Stimulated activated CD4-positive, alpha-beta T cell treated with anti-CD3 and anti-CD28 coated beads, TNF-alpha, amount 100 ng/mL, for 4 hours (primary cell): ENCODE measurements around the gene GGCX.

Source experiments
- DNase-seq, 3 experiments: peaks; one replicate each; pipeline ENCODE4 v3.0.0-alpha.2; 2020; ENCODE audit warnings: low read depth in 3 of 3

GGCX gene

GRCh38 chr2:85516653-85517389 lies 44.5 kb downstream of the GGCX start:
- DNase-seq, result no peak

DNA sequence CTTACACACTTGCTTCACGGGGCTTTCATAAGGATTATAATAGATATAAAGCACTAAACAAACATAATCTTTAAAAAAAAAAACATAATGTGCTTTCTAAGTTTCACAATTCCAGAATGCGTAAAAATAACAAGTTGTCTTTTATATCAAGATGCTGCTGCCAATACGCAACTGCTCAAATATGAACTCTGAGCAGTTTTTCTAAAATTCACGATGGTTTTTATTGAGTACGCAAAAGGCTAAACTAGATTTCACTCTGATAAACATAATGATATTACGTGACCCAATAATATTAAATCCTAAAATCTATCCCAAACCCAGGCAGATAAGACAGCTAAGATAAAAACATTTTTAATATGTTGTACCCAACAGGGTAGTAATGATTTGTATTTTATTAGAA lies 47.0 kb downstream of the GGCX start:
- DNase-seq, result no peak

DNA sequence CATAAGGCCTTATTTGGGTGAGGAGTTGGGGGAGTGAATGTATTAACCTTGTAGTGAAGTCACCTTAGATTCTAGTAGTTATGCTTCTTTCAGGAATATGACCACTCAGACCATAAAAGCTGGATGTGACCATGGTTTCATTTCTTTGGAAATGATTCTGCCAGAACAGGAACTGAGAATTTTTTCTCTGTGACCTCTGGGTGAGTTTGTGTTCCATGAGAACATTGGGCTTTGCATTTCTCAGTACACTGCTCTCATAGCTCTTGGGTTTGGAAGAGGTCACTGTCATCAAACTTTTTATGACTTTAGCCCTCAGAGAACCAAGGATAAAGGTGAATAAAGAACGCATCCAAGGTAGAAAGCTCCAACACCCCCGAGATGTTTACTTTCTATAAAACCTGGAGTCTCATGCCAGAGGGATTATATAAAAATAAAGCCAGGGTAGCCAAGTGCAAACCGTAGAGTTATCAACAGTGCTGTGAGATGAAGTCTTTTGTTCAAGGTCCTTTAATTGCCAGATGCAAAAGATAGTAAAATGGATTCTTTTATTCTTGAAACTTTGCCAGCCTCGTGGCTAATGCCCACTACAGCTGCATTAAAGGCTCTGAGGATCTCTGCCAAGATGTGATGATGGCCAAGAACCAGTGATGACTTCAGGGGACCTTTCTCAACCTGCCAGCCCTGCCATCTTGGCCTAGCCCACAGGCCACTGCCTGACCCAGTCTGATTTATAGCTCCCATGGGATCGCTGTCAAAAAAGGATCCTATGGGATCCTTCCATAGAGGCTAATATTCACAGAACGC lies 50.1 kb downstream of the GGCX start:
- no peak for DNase-seq

DNA sequence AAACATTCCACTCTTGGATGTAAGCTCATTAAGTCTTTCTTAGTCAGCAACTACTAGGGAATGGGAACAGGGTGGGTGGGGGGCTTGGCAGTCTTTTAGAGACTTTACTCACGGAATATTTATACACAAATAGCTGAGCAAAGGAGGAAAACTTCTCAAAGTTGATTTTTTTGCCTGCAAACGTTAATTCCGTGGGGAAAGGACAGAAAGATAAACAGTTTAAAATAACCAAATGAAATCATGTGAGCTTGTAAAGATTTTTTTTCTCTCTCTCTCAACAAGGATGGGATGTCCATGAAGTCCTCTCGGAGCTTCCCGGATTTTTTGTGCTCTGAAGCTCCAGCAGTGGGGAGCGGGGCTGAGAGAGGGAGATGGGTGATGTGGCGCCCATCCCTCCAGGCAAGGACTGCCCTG lies 54.5 kb downstream of the GGCX start:
- no peak for DNase-seq

DNA sequence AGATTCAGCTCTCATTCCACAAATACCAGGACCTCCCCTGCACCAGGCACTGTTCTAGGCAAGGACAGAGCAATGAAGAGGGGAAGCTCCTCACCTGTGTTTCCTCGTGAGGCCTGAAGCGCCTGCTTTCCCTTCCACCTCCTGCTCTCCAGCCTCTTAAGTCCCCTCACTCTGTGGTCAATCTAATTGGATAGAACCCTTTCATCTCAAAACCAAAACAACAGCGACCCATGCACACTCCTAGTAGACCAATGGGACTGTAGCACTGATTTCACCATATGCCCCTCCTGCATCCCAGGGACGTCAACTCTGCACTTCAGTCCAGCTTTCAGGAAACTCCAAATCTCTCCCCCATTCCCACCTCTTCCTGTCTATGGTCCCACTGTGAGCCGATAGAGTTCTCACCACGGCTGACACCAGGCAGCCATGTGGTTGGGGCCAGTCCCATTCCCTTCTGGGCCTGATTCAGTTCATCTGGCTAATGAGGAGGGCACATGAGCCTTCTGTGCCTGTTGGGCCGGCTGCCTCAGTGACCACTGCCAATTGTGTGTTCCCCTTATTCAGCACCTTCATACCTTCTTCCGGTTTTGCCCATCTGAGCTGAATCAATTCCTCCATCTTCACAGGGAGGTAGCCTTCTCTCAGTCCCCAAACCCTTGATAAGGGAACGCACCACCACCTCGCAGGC lies 55.6 kb downstream of the GGCX start:
- no peak for DNase-seq

- DNase-seq, result no peak
These were observed 56.5 kb downstream of the GGCX start for GRCh38 chr2:85504778-85505261.

GRCh38 chr2:85503851-85504777 lies 57.2 kb downstream of the GGCX start:
- DNase-seq, result no peak

DNA sequence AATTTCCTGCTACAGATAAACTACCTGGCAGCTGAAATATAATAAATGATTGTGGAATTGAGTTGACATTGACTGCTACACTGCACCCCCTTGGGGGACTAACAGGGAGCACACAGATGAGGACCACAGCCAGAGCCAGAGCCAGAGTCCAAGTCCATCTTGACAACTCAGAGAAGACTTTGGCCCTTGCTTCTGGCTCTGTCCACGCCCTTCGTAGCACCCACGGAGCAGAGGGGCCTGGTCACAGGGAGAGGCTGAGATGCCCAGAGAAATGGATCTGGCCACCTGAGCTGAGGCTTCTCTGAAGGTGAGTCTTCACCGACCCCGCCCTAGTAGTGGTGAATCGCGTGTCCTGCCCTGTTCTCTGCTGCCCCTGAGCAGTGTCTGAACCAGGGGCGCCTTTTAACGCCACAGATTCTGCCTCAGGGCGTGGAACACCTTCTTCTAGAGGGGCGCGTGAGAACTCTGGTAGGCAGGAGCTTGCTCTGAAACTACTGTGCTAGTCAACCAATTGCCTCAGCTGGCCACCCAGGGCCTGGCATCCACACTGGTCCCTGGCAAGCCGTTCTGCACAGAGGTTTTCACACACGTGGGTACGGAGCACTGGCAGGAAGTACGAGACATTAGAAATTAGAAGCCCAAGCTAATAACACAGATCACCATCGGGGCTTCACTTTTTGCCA lies 58.0 kb downstream of the GGCX start:
- DNase-seq, result no peak

GRCh38 chr2:85502720-85503119 lies 58.6 kb downstream of the GGCX start:
- DNase-seq, result no peak

GRCh38 chr2:85501248-85501647 lies 60.0 kb downstream of the GGCX start:
- no peak for DNase-seq

DNA sequence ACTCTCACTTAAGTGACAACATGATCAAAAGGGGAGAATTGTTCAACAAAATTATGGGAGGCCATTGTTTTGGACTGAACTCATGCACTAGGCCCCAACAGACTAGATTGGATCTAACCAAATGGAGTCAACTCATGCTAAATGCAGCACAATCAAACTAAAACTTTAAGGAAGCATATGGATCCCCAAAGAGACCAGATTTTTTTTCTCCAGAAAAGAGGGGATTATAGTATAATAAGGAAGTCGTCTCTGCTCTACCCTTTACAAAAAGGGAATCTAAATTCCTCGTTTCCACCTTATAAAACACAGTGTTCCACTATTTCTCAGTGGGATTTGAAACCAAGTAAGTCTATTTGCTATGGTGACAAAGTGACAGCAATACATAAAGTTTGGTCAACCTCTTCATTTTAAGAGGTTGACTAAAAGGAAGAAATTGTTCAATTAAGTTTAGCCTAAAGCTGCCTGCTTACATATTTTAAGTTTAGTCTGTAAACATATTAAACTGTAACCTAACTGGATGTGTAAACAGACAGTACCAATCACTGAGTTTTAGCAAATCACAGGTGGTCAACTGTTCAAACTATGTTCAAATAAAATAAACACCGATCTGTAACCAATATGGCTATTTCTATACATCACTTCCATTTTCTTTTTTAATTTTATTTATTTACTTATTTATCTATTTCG lies 63.2 kb downstream of the GGCX start:
- no peak for DNase-seq

DNA sequence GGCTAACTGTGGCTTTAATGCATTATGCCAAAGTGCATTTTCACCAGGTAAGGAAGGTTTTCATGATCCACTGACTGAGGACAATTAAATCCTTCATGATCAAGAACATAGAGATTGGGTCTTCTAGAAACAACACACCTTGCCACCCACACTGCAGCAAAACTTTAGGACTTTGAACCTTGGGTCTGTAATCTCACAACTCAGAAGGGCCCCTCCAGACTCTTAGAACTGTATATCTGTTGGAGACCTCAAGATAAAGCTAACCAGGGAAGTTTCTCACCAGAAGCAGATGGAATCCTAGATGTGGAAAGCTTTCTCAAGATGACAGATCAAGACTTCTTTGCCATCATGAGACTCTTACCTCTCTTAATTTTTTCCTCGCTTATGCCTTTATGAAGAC lies 64.9 kb downstream of the GGCX start:
- DNase-seq, result no peak
